ENCODE measurements around the gene DNAH11.

DNA sequence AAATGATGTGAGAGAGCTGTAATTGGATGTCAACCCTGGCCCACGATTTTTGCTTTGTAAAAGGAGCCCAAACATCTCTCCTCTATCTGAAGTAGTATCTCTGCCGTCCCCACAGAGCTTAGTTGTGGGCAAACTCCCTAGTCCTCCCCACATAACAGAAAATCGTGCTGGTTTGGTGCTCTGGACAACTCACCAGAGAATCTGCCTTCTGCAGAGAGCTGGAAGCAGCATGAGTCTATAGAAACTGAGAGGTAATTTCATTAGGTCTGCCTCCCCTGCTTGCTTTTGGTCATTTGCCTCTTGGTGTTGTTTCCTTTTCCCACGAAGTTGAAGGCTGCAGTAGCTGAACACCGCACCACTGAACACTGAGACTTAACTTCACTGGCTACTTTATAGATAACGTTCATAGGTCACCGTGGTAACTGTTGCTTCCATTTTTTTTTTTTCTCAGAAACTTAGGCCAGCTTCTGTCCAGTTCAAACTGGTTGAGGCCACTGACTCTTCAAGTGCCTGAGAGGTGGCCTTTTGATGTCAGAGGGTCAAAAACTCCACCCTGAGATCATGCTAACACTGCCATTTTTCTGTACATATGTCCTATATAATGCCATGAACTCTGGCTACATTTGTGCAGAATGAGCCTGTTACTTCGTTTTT lies 406.2 kb downstream of the DNAH11 start:
- TF ChIP-seq, protein P1, sequence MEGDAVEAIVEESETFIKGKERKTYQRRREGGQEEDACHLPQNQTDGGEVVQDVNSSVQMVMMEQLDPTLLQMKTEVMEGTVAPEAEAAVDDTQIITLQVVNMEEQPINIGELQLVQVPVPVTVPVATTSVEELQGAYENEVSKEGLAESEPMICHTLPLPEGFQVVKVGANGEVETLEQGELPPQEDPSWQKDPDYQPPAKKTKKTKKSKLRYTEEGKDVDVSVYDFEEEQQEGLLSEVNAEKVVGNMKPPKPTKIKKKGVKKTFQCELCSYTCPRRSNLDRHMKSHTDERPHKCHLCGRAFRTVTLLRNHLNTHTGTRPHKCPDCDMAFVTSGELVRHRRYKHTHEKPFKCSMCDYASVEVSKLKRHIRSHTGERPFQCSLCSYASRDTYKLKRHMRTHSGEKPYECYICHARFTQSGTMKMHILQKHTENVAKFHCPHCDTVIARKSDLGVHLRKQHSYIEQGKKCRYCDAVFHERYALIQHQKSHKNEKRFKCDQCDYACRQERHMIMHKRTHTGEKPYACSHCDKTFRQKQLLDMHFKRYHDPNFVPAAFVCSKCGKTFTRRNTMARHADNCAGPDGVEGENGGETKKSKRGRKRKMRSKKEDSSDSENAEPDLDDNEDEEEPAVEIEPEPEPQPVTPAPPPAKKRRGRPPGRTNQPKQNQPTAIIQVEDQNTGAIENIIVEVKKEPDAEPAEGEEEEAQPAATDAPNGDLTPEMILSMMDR (IDR thresholded peaks at IDR 0.05): no peak
- TF ChIP-seq ZFX (IDR thresholded peaks at IDR 0.05; ENCODE audit: borderline replicate concordance): no peak
